ENCODE results near the gene GLCCI1. TPM values are rescaled to one million over a fixed set of nuclear protein-coding genes. Genes with fewer than 3 reads are reported as not detected.

Gene GLCCI1
- total RNA-seq, 2 donors from 2014 or later: 43.5 to 44.5 TPM

DNA sequence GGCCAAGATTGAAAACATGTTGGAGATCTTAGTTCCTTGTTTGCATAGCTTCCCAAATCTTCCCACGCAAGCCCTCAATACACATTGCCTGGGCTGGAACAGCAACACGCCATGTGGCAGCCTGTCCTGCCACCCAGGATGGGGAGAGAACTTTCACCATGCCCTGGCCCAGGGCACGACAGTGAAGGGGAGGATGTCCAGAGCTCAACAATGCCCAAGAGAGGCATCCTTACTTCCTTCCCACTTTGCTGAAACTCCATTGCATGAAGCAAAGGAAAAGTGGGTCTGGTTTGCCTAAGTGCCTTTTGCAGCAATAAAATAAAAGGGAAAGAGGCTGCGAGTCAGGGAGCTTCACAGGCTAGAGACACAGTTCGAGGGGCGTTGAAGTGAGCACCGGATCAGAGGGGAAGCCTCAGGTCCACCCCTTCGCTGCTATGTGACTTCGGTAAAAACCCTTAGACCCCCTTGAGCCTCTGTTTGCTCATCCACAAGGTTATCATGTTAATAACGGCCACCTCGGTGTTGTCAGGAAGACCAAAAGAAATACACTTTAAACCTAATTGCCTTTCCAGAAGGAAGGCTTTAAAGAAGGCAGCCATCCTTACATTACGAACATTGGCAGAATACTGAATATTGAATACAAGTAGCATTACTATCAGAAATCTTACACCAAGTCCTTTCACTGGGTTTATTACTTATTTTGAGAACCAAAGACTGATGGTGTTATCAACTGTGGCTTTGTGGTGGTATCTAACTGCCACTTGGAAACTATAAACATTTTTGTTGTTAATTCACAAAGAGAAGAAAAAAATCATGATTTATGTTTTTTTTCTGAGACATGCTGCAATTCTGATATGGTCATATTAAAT is 160.1 kb downstream of the GLCCI1 start:
- ATAC-seq (no peak), DNase-seq (no peak)
- peak overlapping the region; percentile 64 for H3K4me3 Mint-ChIP-seq
- H3K27me3 Mint-ChIP-seq: no peaks in the 10 kb centered on the region
- H3K4me1 Mint-ChIP-seq: peaks cover 73% of the 10 kb centered on the region
- H3K36me3 Mint-ChIP-seq (ENCODE audit: low read depth): no peaks in the 10 kb centered on the region
- H3K9me3 ChIP-seq (ENCODE audit: control insufficient read depth, low read length, poor library complexity, severe bottlenecking): no peaks in the 10 kb centered on the region
- peak overlapping the region; percentile 97 for H3K27ac Mint-ChIP-seq

GRCh38 chr7:8129318-8129659 is 160.7 kb downstream of the GLCCI1 start:
- Mint-ChIP-seq H3K4me3 (peak overlapping the region; percentile 64), H3K27ac (peak overlapping the region; percentile 97)
- DNase-seq: no peak

GRCh38 chr7:8130663-8131062 is 162.1 kb downstream of the GLCCI1 start:
- ATAC-seq: no peak

More at GRCh38 chr7:8129318-8129659, 160.7 kb downstream of the GLCCI1 start:
- Mint-ChIP-seq H3K36me3 (ENCODE audit: low read depth) (no peaks in the 10 kb centered on the region), H3K4me1 (peaks cover 75% of the 10 kb centered on the region), H3K27me3 (no peaks in the 10 kb centered on the region)
- H3K9me3 ChIP-seq (ENCODE audit: control insufficient read depth, low read length, poor library complexity, severe bottlenecking): no peaks in the 10 kb centered on the region
- peak; percentile 14 for ATAC-seq

GRCh38 chr7:8131694-8132605 is 163.4 kb downstream of the GLCCI1 start:
- DNase-seq (peak in 2 of 3 donors; percentile 31 to 35), ATAC-seq (peak; percentile 82)
- no peaks in the 10 kb centered on the region for H3K9me3 ChIP-seq (ENCODE audit: control insufficient read depth, low read length, poor library complexity, severe bottlenecking)
- no peaks in the 10 kb centered on the region for H3K36me3 Mint-ChIP-seq (ENCODE audit: low read depth)
- peak overlapping the region; percentile 97 for H3K27ac Mint-ChIP-seq
- H3K4me1 Mint-ChIP-seq: peaks cover 64% of the 10 kb centered on the region
- H3K27me3 Mint-ChIP-seq: no peaks in the 10 kb centered on the region
- peak overlapping the region; percentile 84 for H3K4me3 Mint-ChIP-seq

More at GRCh38 chr7:8130663-8131062, 162.1 kb downstream of the GLCCI1 start:
- no peaks in the 10 kb centered on the region for H3K9me3 ChIP-seq (ENCODE audit: control insufficient read depth, low read length, poor library complexity, severe bottlenecking)
- peak overlapping the region; percentile 97 for H3K27ac Mint-ChIP-seq
- peaks cover 71% of the 10 kb centered on the region for H3K4me1 Mint-ChIP-seq
- DNase-seq: no peak
- H3K4me3 Mint-ChIP-seq: no peak overlapping the region
- no peaks in the 10 kb centered on the region for H3K36me3 Mint-ChIP-seq (ENCODE audit: low read depth)
- no peaks in the 10 kb centered on the region for H3K27me3 Mint-ChIP-seq

DNA sequence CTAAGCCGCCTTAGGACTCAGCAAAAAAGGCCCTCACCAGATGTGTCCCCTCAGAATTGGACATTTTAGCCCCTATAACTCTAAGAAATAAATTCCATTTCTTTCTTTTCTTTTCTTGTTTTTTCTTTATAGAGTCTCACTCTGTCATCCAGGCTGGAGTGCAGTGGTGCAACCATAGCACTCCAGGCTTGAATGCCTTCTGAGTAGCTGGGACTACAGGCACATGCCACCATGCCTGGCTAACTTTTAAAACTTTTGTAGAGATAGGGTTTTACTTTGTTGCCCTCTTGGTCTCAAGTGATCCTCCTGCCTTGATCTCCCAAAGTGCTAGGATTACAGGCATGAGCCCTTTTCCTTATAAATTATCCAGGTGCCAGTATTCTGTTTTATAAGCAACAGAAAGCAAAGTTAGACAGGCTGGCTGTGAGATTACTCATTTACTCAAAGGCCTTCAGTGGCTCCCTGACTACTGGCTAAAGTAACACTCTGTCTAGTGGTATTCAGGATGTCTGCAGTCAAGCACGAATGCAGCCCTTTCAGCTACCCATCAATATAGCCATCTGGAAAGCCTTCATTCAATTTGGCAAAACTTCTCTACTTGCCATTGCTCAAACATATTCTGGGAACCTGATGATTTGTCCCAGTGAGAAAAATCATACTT is 164.7 kb downstream of the GLCCI1 start:
- no peaks in the 10 kb centered on the region for H3K27me3 Mint-ChIP-seq
- peak overlapping the region; percentile 97 for H3K27ac Mint-ChIP-seq
- no peaks in the 10 kb centered on the region for H3K9me3 ChIP-seq (ENCODE audit: control insufficient read depth, low read length, poor library complexity, severe bottlenecking)
- peak overlapping the region; percentile 50 for H3K4me3 Mint-ChIP-seq
- H3K4me1 Mint-ChIP-seq: peaks cover 55% of the 10 kb centered on the region
- H3K36me3 Mint-ChIP-seq (ENCODE audit: low read depth): no peaks in the 10 kb centered on the region
- DNase-seq: no peak
- no peak for ATAC-seq

DNA sequence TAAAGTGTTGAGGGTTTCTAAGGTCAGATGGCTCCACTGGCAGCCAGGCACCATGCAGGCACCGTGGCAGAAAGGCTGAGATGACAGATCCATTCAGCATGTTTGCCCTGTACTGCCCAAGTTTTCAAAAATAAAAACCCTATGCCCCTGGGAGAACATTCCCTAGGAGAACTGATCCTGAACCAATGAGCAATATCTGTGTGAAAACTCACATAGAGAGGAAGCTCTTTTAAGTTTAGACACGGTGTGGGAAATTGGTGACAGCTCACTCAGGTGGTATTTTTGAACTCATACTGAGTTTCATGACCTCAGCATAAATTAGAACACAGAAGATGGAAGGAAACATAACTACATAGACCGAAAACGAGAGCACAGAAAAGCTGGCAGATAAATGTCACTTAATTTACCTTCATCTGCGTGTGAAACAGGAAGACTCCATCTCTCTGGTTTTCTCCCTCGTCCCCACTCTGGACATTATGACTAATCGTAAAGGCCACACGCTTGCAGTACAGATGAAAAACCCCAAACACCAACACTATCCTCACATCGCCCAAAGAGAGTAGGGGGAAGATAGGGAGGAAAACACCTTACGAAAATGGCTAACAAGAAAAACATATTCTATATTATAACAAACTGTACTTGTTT is 165.6 kb downstream of the GLCCI1 start:
- H3K27me3 Mint-ChIP-seq: no peaks in the 10 kb centered on the region
- peak overlapping the region; percentile 97 for H3K27ac Mint-ChIP-seq
- H3K4me3 Mint-ChIP-seq: peak overlapping the region; percentile 71
- peaks cover 50% of the 10 kb centered on the region for H3K4me1 Mint-ChIP-seq
- DNase-seq (no peak), ATAC-seq (peak; percentile 27)
- H3K36me3 Mint-ChIP-seq (ENCODE audit: low read depth): no peaks in the 10 kb centered on the region
- no peaks in the 10 kb centered on the region for H3K9me3 ChIP-seq (ENCODE audit: control insufficient read depth, low read length, poor library complexity, severe bottlenecking)

- H3K36me3 Mint-ChIP-seq (ENCODE audit: low read depth): no peaks in the 10 kb centered on the region
- DNase-seq: no peak
- H3K27ac Mint-ChIP-seq: peak overlapping the region; percentile 97
- H3K9me3 ChIP-seq (ENCODE audit: control insufficient read depth, low read length, poor library complexity, severe bottlenecking): no peaks in the 10 kb centered on the region
- H3K27me3 Mint-ChIP-seq: no peaks in the 10 kb centered on the region
- H3K4me1 Mint-ChIP-seq: peaks cover 52% of the 10 kb centered on the region
- H3K4me3 Mint-ChIP-seq: no peak overlapping the region
- ATAC-seq: no peak
These were observed 166.8 kb downstream of the GLCCI1 start for GRCh38 chr7:8135417-8135816.

DNA sequence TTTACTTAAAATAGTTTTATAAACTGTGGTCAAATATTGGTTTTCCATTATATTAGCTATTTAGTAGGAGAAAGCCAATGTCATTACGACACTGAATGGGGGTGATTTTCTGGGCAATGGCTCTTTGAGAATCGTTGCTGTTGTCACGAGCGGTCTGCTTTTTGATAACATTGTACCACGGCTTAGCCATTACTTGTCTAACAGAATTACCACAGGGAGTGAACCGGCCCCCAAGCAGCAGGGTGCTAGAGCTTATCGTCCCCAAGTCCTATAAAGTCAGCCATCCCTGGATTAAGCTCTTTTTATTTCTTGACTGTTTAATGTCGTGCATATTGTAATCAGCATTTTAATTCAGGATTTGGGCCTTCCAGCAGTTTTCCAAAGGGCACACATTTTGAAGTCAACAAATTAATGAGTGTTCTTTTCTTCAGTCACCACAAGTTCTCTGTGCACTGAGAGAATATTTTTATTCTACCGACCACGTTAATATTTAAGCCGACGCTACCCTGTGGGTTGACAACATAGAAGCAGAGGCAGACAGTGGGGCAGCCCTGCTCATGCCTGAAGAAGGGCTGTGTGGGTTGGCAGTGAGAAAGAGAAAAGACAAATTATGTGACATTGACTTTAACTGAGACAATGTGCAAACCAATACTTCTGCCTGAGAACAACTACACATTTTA is 167.6 kb downstream of the GLCCI1 start:
- H3K9me3 ChIP-seq (ENCODE audit: control insufficient read depth, low read length, poor library complexity, severe bottlenecking): no peaks in the 10 kb centered on the region
- no peaks in the 10 kb centered on the region for H3K27me3 Mint-ChIP-seq
- H3K4me3 Mint-ChIP-seq: no peak overlapping the region
- H3K36me3 Mint-ChIP-seq (ENCODE audit: low read depth): no peaks in the 10 kb centered on the region
- no peak for ATAC-seq
- H3K4me1 Mint-ChIP-seq: peaks cover 53% of the 10 kb centered on the region
- peak overlapping the region; percentile 56 for H3K27ac Mint-ChIP-seq
- no peak for DNase-seq
